Activated naive CD8-positive, alpha-beta T cell treated with anti-CD3 and anti-CD28 coated beads, Interleukin-2, amount 10 ng/mL, durations not matched to agents 7 days and 5 days (primary cell): Measurements from ENCODE around the gene ZNF618. TPM values are rescaled to one million over a fixed set of nuclear protein-coding genes. Genes with fewer than 3 reads are reported as not detected.

Experiments used
- ATAC-seq: fragments of 150-1000 bp; cut with Tn5 transposase; one replicate; pipeline ENCODE4 v1.10.0; 2021; ENCODE audit warnings: low read depth, moderate library complexity
- POLR2A ChIA-PET: fragments of 350-600 bp; sonication (Branson Sonifier 250); formaldehyde crosslinking; loops from one replicate; lab custom pipeline; 2021; ENCODE audit warnings: antibody characterized with exemption; lab: Charles Lee
- DNase-seq: peaks from one replicate; pipeline ENCODE4 v3.0.0; 2021
- H3K27ac Mint-ChIP-seq: one replicate; pipeline ENCODE4 v1.8.0; 2022; ENCODE audit warnings: mild to moderate bottlenecking, mixed read lengths
- H3K27me3 Mint-ChIP-seq: one replicate; pipeline ENCODE4 v1.8.0; 2022; ENCODE audit warnings: mild to moderate bottlenecking, moderate library complexity, mixed read lengths
- H3K36me3 Mint-ChIP-seq: one replicate; pipeline ENCODE4 v1.8.0; 2021; ENCODE audit warnings: mild to moderate bottlenecking, mixed read lengths
- H3K4me1 Mint-ChIP-seq: one replicate; pipeline ENCODE4 v1.8.0; 2021; ENCODE audit warnings: mixed read lengths
- H3K4me3 Mint-ChIP-seq: one replicate; pipeline ENCODE4 v1.8.0; 2022; ENCODE audit warnings: mild to moderate bottlenecking, moderate library complexity, mixed read lengths
- H3K9me3 Mint-ChIP-seq: one replicate; pipeline ENCODE4 v1.8.0; 2021; ENCODE audit warnings: mixed read lengths
- total RNA-seq, 2 experiments: library from RNA; stranded (reverse); gene quantifications; one replicate each; pipeline ENCODE4 v1.2.3, GENCODE V29; 2021

The ZNF618 gene
- total RNA-seq, 2 experiments from 2014 or later: 0.60 to 0.75 TPM

DNA sequence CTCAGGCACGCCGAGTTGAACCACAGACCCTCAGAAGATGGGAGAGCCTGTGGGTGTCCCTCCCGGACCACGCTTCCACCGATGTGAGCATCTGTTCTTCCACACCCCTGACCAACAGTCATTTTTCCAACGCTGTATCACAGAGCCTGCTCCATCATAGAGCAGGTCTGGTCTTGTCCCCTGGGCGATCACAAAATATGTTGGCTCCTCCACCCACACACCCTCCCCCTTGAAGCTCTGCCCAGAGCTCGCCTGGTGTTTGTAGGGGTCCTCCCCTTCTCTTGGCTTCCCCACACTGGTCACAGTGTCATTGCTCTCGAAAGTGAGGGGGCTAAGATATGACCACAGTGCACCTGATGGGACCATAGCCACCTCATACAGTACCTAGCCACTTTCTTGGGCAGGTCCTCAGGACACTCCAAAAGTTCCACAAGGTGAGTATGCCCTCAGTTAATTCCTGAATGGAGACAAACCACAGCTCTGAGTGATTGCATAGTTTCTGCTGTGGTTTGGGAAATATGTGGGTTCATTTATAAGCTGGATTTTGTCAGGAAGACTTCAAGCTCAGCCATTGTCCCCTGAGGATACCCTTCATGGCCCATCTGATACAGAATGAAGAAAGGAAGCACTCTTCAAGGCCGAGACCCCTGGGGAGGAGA is 3.5 kb upstream of the ZNF618 start:
- Mint-ChIP-seq H3K27ac (no peak overlapping the region), H3K9me3 (no peaks in the 10 kb centered on the region), H3K36me3 (no peaks in the 10 kb centered on the region), H3K4me3 (no peak overlapping the region), H3K4me1 (peaks cover 5% of the 10 kb centered on the region), H3K27me3 (peaks cover 37% of the 10 kb centered on the region)
- ATAC-seq: no peak
- no peak for DNase-seq
- POLR2A ChIA-PET: no interaction called here

GRCh38 chr9:113873446-113873845 is 2.7 kb upstream of the ZNF618 start:
- H3K27me3 Mint-ChIP-seq: peaks cover 42% of the 10 kb centered on the region

DNA sequence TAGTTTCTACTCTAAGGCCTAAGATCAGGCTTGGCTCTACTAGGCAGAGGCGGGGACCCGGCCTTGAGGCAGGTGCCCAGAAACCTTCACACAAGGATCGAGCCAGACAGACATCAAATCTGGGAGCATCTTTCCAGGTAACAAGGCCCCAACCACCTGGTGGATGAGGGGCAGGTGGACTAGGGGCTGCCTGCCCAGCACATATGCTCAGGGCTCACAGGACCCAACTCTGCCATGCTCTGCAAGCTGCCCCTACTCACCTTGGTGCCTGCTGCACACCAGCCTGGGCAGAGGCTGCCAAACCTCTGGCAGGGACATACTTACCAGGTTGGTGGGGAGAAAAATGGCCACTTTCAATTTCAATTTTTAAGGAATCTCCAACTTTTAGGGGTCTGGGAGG is 2.2 kb upstream of the ZNF618 start:
- POLR2A ChIA-PET: no interaction called here
- no peaks in the 10 kb centered on the region for H3K36me3 Mint-ChIP-seq
- H3K4me1 Mint-ChIP-seq: peaks cover 5% of the 10 kb centered on the region
- H3K27ac Mint-ChIP-seq: no peak overlapping the region
- DNase-seq: no peak
- no peak overlapping the region for H3K4me3 Mint-ChIP-seq
- no peak for ATAC-seq
- H3K9me3 Mint-ChIP-seq: no peaks in the 10 kb centered on the region
- peaks cover 38% of the 10 kb centered on the region for H3K27me3 Mint-ChIP-seq

More at GRCh38 chr9:113873446-113873845, 2.7 kb upstream of the ZNF618 start:
- ATAC-seq (no peak), DNase-seq (no peak)
- Mint-ChIP-seq H3K27ac (no peak overlapping the region), H3K36me3 (no peaks in the 10 kb centered on the region), H3K9me3 (no peaks in the 10 kb centered on the region), H3K4me3 (no peak overlapping the region), H3K4me1 (peaks cover 5% of the 10 kb centered on the region)
- POLR2A ChIA-PET: no interaction called here

GRCh38 chr9:113875459-113876150 is 504 bp upstream of the ZNF618 start:
- Mint-ChIP-seq H3K9me3 (no peaks in the 10 kb centered on the region), H3K4me1 (peaks cover 5% of the 10 kb centered on the region), H3K4me3 (peak overlapping the region; percentile 29), H3K27me3 (peaks cover 38% of the 10 kb centered on the region), H3K27ac (no peak overlapping the region), H3K36me3 (no peaks in the 10 kb centered on the region)
- POLR2A ChIA-PET: no interaction called here
- ATAC-seq (peak; percentile 47), DNase-seq (no peak)

DNA sequence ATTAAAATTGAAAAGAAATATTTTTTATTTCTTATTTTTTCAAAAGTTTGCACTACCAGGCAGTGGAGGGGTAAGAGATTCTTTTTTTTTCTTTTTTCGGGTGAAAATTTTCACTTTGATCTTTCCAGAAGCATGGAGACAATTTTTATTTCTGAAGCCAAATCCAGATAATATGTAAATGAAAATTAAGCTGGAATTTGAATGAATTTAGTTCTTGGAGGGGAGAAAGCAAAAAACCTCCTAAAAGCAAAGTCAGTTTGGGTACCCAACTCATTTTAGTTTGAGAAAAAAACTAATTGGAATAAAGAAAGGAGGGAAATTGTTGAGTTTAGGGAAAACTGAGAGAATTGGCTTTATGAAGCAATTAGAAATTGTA is 872 bp downstream of the ZNF618 start:
- Mint-ChIP-seq H3K4me1 (peaks cover 5% of the 10 kb centered on the region), H3K4me3 (peak overlapping the region; percentile 82), H3K9me3 (no peaks in the 10 kb centered on the region), H3K36me3 (no peaks in the 10 kb centered on the region), H3K27ac (no peak overlapping the region), H3K27me3 (peaks cover 39% of the 10 kb centered on the region)
- ATAC-seq: no peak
- DNase-seq: no peak
- POLR2A ChIA-PET: no interaction called here

- no peak overlapping the region for H3K27ac Mint-ChIP-seq
These were observed 3.2 kb downstream of the ZNF618 start for GRCh38 chr9:113879318-113879717.

GRCh38 chr9:113879911-113880310 is 3.8 kb downstream of the ZNF618 start:
- Mint-ChIP-seq H3K4me1 (peaks cover 6% of the 10 kb centered on the region), H3K36me3 (no peaks in the 10 kb centered on the region), H3K27ac (no peak overlapping the region), H3K27me3 (peaks cover 29% of the 10 kb centered on the region), H3K9me3 (no peaks in the 10 kb centered on the region), H3K4me3 (no peak overlapping the region)
- no peak for ATAC-seq
- no peak for DNase-seq
- POLR2A ChIA-PET: no interaction called here

More at GRCh38 chr9:113879318-113879717, 3.2 kb downstream of the ZNF618 start:
- no peaks in the 10 kb centered on the region for H3K36me3 Mint-ChIP-seq
- peaks cover 5% of the 10 kb centered on the region for H3K4me1 Mint-ChIP-seq
- no peak overlapping the region for H3K4me3 Mint-ChIP-seq
- H3K9me3 Mint-ChIP-seq: no peaks in the 10 kb centered on the region
- no peak for ATAC-seq
- POLR2A ChIA-PET: no interaction called here
- H3K27me3 Mint-ChIP-seq: peaks cover 35% of the 10 kb centered on the region
- DNase-seq: no peak

DNA sequence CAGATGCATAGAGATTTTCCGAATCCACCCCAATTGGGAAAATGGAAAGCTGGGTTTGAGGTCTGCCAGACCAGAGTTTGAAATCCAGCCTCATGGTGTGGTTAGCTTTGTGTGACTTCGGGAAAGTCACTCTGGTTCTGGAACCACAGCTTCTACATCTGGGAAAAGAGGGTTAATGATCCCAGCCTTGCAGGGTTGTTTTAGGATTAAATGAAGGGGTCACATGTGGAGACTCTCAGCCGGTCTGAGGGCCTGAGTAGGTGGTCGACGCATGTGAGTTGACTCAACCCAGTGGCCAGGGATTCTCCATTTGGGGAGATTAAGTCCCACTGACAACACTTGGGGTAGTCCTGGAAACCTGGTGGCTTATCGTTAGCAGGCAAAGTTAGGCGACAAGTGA is 6.1 kb downstream of the ZNF618 start:
- POLR2A ChIA-PET: no interaction called here
- no peak for DNase-seq
- no peak overlapping the region for H3K4me3 Mint-ChIP-seq
- H3K4me1 Mint-ChIP-seq: peaks cover 14% of the 10 kb centered on the region
- H3K36me3 Mint-ChIP-seq: no peaks in the 10 kb centered on the region
- H3K27ac Mint-ChIP-seq: no peak overlapping the region
- no peak for ATAC-seq
- peaks cover 16% of the 10 kb centered on the region for H3K27me3 Mint-ChIP-seq
- H3K9me3 Mint-ChIP-seq: peaks cover 1% of the 10 kb centered on the region

DNA sequence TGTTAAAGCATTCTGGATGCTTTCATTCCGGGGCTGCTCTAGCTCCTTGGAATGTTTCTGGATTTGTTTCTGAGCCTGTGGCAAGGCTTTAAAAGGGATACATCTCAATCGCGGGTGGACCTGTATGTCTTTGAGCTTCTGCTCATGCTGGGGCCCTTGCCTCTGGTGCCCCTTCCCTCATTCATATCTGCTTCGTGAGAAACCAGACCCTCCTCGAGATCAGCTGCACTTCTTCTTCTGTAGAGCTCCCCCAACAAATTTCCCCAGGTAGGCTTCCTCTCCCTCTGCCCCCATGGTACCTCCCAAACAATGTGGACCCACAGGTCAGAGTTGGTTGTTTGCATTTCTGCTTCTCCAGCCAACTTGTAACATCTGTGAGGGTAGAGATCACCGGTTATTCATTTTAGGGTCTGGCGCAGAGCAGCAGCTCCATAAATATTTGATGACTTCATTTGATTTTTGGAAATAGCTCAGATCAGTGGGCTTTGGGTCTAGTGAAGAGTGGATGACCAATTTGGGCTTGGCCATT is 6.6 kb downstream of the ZNF618 start:
- Mint-ChIP-seq H3K4me3 (no peak overlapping the region), H3K4me1 (peaks cover 14% of the 10 kb centered on the region), H3K36me3 (peaks cover 2% of the 10 kb centered on the region), H3K9me3 (peaks cover 1% of the 10 kb centered on the region), H3K27me3 (peaks cover 15% of the 10 kb centered on the region), H3K27ac (no peak overlapping the region)
- POLR2A ChIA-PET: no interaction called here
- DNase-seq: no peak
- ATAC-seq: no peak

- H3K27ac Mint-ChIP-seq: peak overlapping the region; percentile 83
- peak overlapping the region; percentile 74 for H3K4me3 Mint-ChIP-seq
- H3K4me1 Mint-ChIP-seq: peaks cover 14% of the 10 kb centered on the region
- peaks cover 2% of the 10 kb centered on the region for H3K36me3 Mint-ChIP-seq
- peaks cover 6% of the 10 kb centered on the region for H3K27me3 Mint-ChIP-seq
- peaks cover 5% of the 10 kb centered on the region for H3K9me3 Mint-ChIP-seq
- POLR2A ChIA-PET: no interaction called here
- no peak for DNase-seq
- no peak for ATAC-seq
These were observed 9.3 kb downstream of the ZNF618 start for GRCh38 chr9:113885183-113886025.

DNA sequence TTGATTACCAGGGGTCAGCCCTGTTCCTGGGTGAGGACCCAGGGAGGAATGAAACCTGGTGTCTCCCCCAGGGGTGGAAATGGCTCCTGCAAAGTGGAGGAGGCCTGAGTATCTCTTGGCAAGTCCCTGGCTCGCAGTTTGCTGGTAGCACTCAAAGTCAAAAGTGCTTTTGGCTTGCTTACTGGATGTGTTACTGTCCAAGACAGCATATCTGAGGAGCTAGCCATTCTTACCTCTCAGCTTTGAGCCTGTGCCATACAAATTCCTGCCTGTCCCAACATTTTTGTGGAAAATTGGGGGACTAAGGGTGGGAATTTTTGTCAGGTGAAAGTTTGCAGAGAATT is 9.9 kb downstream of the ZNF618 start:
- peaks cover 6% of the 10 kb centered on the region for H3K27me3 Mint-ChIP-seq
- ATAC-seq (peak; percentile 30), DNase-seq (no peak)
- H3K4me3 Mint-ChIP-seq: peak overlapping the region; percentile 74
- H3K36me3 Mint-ChIP-seq: peaks cover 2% of the 10 kb centered on the region
- peaks cover 8% of the 10 kb centered on the region for H3K9me3 Mint-ChIP-seq
- POLR2A ChIA-PET: no interaction called here
- peak overlapping the region; percentile 83 for H3K27ac Mint-ChIP-seq
- H3K4me1 Mint-ChIP-seq: peaks cover 14% of the 10 kb centered on the region

DNA sequence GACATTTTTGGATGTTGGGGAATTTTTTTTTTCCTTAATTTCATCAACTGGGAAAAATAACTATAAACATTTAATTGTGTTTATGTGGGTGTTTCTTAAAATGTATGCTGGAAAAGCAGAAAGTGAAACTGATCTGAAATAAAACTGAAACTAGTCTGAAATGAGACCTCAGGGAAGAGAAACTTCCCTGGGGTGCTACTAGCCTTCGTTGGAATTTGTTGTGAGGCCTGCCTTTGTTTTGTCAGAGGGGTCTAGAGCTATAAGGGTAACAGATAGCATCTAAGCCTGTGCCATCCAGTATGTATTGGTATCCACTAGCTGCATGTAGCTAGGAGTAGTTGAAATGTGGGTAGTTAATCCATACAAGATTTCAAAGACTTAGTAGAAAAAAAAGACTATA is 10.4 kb downstream of the ZNF618 start:
- peak overlapping the region; percentile 74 for H3K4me3 Mint-ChIP-seq
- POLR2A ChIA-PET: no interaction called here

GRCh38 chr9:113886933-113887332 is 10.8 kb downstream of the ZNF618 start:
- Mint-ChIP-seq H3K27ac (peak overlapping the region; percentile 65), H3K4me3 (no peak overlapping the region), H3K9me3 (peaks cover 8% of the 10 kb centered on the region), H3K4me1 (peaks cover 14% of the 10 kb centered on the region), H3K27me3 (peaks cover 6% of the 10 kb centered on the region), H3K36me3 (peaks cover 2% of the 10 kb centered on the region)
- ATAC-seq (no peak), DNase-seq (no peak)
- POLR2A ChIA-PET: no interaction called here

More for the DNA sequence above, 10.4 kb downstream of the ZNF618 start:
- peaks cover 6% of the 10 kb centered on the region for H3K27me3 Mint-ChIP-seq
- peak overlapping the region; percentile 83 for H3K27ac Mint-ChIP-seq
- ATAC-seq: peak; percentile 58
- H3K9me3 Mint-ChIP-seq: peaks cover 8% of the 10 kb centered on the region
- peaks cover 14% of the 10 kb centered on the region for H3K4me1 Mint-ChIP-seq
- DNase-seq: no peak
- peaks cover 2% of the 10 kb centered on the region for H3K36me3 Mint-ChIP-seq
